GM19463 (cell line): ENCODE data around the gene ANKRD63.

Experiments used
- ATAC-seq: cut with Tn5 transposase; IDR thresholded peaks from one replicate; pipeline ENCODE4 v1.9.1; 2021; ENCODE audit warnings: mild to moderate bottlenecking, moderate library complexity; ENCODE audit not compliant: unreplicated experiment

ANKRD63 gene

GRCh38 chr15:40280260-40281056 is 2.4 kb downstream of the ANKRD63 start:
- ATAC-seq = no peak

- no peak for ATAC-seq
These were observed 3.3 kb downstream of the ANKRD63 start for GRCh38 chr15:40279437-40280141.

- ATAC-seq = no peak
These were observed 4.8 kb downstream of the ANKRD63 start for GRCh38 chr15:40278026-40278425.

GRCh38 chr15:40277471-40277870 is 5.4 kb downstream of the ANKRD63 start:
- ATAC-seq = no peak

- no peak for ATAC-seq
These were observed 5.9 kb downstream of the ANKRD63 start for GRCh38 chr15:40276927-40277326.

- ATAC-seq = no peak
These were observed 6.9 kb downstream of the ANKRD63 start for GRCh38 chr15:40275954-40276353.

- no peak for ATAC-seq
These were observed 7.3 kb downstream of the ANKRD63 start for GRCh38 chr15:40275523-40275922.

GRCh38 chr15:40274350-40275274 is 8.3 kb downstream of the ANKRD63 start:
- peak; percentile 50 for ATAC-seq

- no peak for ATAC-seq
These were observed 9.4 kb downstream of the ANKRD63 start for GRCh38 chr15:40273428-40273827.

GRCh38 chr15:40272485-40273056 is 10.3 kb downstream of the ANKRD63 start:
- no peak for ATAC-seq

GRCh38 chr15:40271685-40272484 is 11.0 kb downstream of the ANKRD63 start:
- ATAC-seq = no peak

- no peak for ATAC-seq
These were observed 12.4 kb downstream of the ANKRD63 start for GRCh38 chr15:40270246-40270995.

GRCh38 chr15:40269604-40270003 is 13.3 kb downstream of the ANKRD63 start:
- no peak for ATAC-seq

- no peak for ATAC-seq
These were observed 15.2 kb downstream of the ANKRD63 start for GRCh38 chr15:40267670-40268069.

- ATAC-seq = no peak
These were observed 16.0 kb downstream of the ANKRD63 start for GRCh38 chr15:40266828-40267304.

- no peak for ATAC-seq
These were observed 17.0 kb downstream of the ANKRD63 start for GRCh38 chr15:40265875-40266274.

GRCh38 chr15:40265355-40265754 is 17.5 kb downstream of the ANKRD63 start:
- ATAC-seq = no peak

- no peak for ATAC-seq
These were observed 18.3 kb downstream of the ANKRD63 start for GRCh38 chr15:40264321-40265153.
